PC-3 (cell line): ENCODE measurements around the gene PTAFR. TPM values are rescaled to one million over a fixed set of nuclear protein-coding genes. Genes with fewer than 3 reads are reported as not detected.

ENCODE experiments used
- ATAC-seq: fragments of 200-7000 bp; cut with Tn5 transposase; 2 replicates; pipeline ENCODE4 v1.9.1; 2020; ENCODE audit warnings: mild to moderate bottlenecking, moderate library complexity
- BruUV-seq: library from RNA; stranded (reverse); fragments of 400-500 nt; replicated peaks from 2 replicates; lab custom pipeline; 2021; lab: Mats Ljungman, UMichigan
- CTCF ChIA-PET: fragments of 300-600 bp; sonication (Branson Sonifier 250); formaldehyde crosslinking; loops from one replicate; lab custom pipeline; 2022; ENCODE audit warnings: antibody characterized with exemption; lab: Charles Lee
- POLR2A ChIA-PET: fragments of 300-600 bp; sonication (Branson Sonifier 250); formaldehyde crosslinking; loops from one replicate; lab custom pipeline; 2022; ENCODE audit warnings: antibody characterized with exemption; ENCODE audit not compliant: unreplicated experiment; lab: Charles Lee
- DNase-seq: peaks from one replicate; pipeline ENCODE4 v3.0.0-alpha.2; 2015
- H2AFZ ChIP-seq: fragments of 300-600 bp; sonication (generic); 2 replicates; pipeline ENCODE4 v1.6.0; 2016; ENCODE audit warnings: antibody characterized with exemption, low read length
- H3F3A ChIP-seq: fragments of 300-600 bp; sonication (generic); one replicate; pipeline ENCODE4 v1.6.0; 2017; ENCODE audit warnings: antibody characterized with exemption, low read length, control low read depth, mild to moderate bottlenecking; ENCODE audit not compliant: unreplicated experiment
- H3K27ac ChIP-seq: fragments of 300-600 bp; sonication (generic); 2 replicates; pipeline ENCODE4 v1.5.1; 2016; ENCODE audit warnings: mild to moderate bottlenecking, low read length
- H3K27me3 ChIP-seq: fragments of 300-600 bp; sonication (generic); 2 replicates; pipeline ENCODE4 v1.6.1; 2016; ENCODE audit warnings: low read length, mixed read lengths
- H3K36me3 ChIP-seq: fragments of 300-600 bp; sonication (generic); 2 replicates; pipeline ENCODE4 v1.6.1; 2016; ENCODE audit warnings: low read depth, mixed run types, low read length, mixed read lengths
- H3K4me1 ChIP-seq: fragments of 300-600 bp; sonication (generic); 2 replicates; pipeline ENCODE4 v1.5.1; 2016; ENCODE audit warnings: low read length; ENCODE audit not compliant: insufficient read depth
- H3K4me2 ChIP-seq: fragments of 300-600 bp; sonication (generic); 2 replicates; pipeline ENCODE4 v1.6.0; 2016; ENCODE audit warnings: low read length
- H3K4me3 ChIP-seq: fragments of 300-600 bp; sonication (generic); 2 replicates; pipeline ENCODE4 v1.5.1; 2016; ENCODE audit warnings: mild to moderate bottlenecking, low read length, mixed read lengths
- H3K79me2 ChIP-seq: fragments of 300-600 bp; sonication (generic); 2 replicates; pipeline ENCODE4 v1.6.1; 2017; ENCODE audit warnings: low read length, mixed read lengths
- H3K9ac ChIP-seq: fragments of 300-600 bp; sonication (generic); 2 replicates; pipeline ENCODE4 v1.6.0; 2016; ENCODE audit warnings: mild to moderate bottlenecking, low read length
- H3K9me2 ChIP-seq: fragments of 300-600 bp; sonication (generic); replicated peaks from 2 replicates; pipeline ENCODE4 v1.6.1; 2016; ENCODE audit warnings: mixed run types, low read length, mixed read lengths
- H3K9me3 ChIP-seq: fragments of 300-600 bp; sonication (generic); 2 replicates; pipeline ENCODE4 v1.6.1; 2016; ENCODE audit warnings: low read length, mixed read lengths
- H4K20me1 ChIP-seq: fragments of 300-600 bp; sonication (generic); 2 replicates; pipeline ENCODE4 v1.6.1; 2016; ENCODE audit warnings: low read length, mixed read lengths
- EZH2 ChIP-seq: fragments of 300-600 bp; sonication (generic); IDR thresholded peaks from one replicate; pipeline ENCODE4 v1.6.1; 2017; ENCODE audit warnings: antibody characterized with exemption, mild to moderate bottlenecking, low read length; ENCODE audit not compliant: unreplicated experiment
- EZH2phosphoT487 ChIP-seq: fragments of 300-600 bp; sonication (generic); IDR thresholded peaks from 2 replicates; pipeline ENCODE4 v1.6.1; 2018; ENCODE audit warnings: mild to moderate bottlenecking, antibody characterized with exemption, low read length, borderline replicate concordance
- intact Hi-C: fragments of 100-400 bp; cut with micrococcal nuclease; formaldehyde crosslinking; loops from 2 replicates; pipeline ENCODE4 v1.9.0; 2023
- total RNA-seq: library from RNA; depleted of rRNA; stranded (reverse); fragments of >200 nt; gene quantifications from 2 replicates; pipeline ENCODE4 v1.2.3, GENCODE V29; 2014
- TF ChIP-seq, protein P1 (sequence below): fragments of 300-600 bp; sonication (generic); conservative IDR thresholded peaks from 2 replicates; pipeline ENCODE4 v1.5.1; 2017; ENCODE audit warnings: antibody characterized with exemption, low read depth, mild to moderate bottlenecking, low read length

Gene PTAFR
- total RNA-seq, 1 experiment from 2014 or later: 3.9 TPM

DNA sequence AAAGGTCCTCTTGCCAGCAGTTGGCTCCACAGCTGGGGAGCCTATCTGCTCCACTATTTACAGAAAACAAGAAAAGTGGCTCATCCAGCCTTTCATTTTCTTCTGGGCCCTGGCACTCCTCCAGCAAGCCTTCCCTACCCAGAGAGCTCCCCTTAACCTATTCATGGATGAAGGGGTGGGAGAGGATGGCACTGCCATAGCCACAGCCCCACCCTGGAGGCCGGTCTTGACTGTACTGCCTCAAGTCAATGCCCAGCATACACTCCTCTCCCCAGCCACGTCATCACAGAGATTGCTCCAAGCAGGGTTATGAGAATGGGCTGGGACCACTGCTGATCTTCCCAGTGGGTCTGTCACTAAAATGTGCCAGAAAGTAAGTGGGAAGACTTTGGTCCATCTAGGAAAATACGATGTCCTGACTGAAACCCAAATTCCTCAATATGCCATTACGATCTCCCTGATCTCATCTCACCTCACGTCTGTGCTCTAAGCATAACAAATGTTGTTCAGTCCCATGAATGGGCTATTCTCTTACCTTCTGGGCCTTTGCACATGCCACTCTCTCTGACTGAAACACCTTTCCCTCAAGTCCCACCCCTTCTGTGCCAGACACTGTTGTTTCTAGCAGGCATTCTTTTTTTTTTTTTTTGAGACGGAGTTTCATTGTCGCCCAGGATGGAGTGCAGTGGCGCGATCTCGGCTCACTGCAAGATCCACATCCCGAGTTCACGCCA is 21.4 kb upstream of the PTAFR start:
- no peak for ATAC-seq
- Histone ChIP-seq H3F3A (no peaks in the 10 kb centered on the region), H4K20me1 (no peaks in the 10 kb centered on the region), H3K9me3 (no peaks in the 10 kb centered on the region), H3K27me3 (no peaks in the 10 kb centered on the region), H3K4me1 (peaks cover 11% of the 10 kb centered on the region), H3K27ac (no peak overlapping the region), H3K4me3 (no peak overlapping the region), H3K9ac (no peak overlapping the region), H3K4me2 (no peak overlapping the region), H3K36me3 (peaks cover 25% of the 10 kb centered on the region; the same call in 1 of the 2 replicates), H3K79me2 (no peaks in the 10 kb centered on the region), H3K9me2 (no peaks in the 10 kb centered on the region), H2AFZ (no peak overlapping the region)
- ChIA-PET POLR2A (no interaction called here), CTCF (no interaction called here)
- DNase-seq: no peak
- intact Hi-C loops: no loop called here
- TF ChIP-seq, protein P1, sequence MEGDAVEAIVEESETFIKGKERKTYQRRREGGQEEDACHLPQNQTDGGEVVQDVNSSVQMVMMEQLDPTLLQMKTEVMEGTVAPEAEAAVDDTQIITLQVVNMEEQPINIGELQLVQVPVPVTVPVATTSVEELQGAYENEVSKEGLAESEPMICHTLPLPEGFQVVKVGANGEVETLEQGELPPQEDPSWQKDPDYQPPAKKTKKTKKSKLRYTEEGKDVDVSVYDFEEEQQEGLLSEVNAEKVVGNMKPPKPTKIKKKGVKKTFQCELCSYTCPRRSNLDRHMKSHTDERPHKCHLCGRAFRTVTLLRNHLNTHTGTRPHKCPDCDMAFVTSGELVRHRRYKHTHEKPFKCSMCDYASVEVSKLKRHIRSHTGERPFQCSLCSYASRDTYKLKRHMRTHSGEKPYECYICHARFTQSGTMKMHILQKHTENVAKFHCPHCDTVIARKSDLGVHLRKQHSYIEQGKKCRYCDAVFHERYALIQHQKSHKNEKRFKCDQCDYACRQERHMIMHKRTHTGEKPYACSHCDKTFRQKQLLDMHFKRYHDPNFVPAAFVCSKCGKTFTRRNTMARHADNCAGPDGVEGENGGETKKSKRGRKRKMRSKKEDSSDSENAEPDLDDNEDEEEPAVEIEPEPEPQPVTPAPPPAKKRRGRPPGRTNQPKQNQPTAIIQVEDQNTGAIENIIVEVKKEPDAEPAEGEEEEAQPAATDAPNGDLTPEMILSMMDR: no peak
- TF ChIP-seq EZH2phosphoT487 (no peak), EZH2 (no peak)
- no TSS peak for BruUV-seq

DNA sequence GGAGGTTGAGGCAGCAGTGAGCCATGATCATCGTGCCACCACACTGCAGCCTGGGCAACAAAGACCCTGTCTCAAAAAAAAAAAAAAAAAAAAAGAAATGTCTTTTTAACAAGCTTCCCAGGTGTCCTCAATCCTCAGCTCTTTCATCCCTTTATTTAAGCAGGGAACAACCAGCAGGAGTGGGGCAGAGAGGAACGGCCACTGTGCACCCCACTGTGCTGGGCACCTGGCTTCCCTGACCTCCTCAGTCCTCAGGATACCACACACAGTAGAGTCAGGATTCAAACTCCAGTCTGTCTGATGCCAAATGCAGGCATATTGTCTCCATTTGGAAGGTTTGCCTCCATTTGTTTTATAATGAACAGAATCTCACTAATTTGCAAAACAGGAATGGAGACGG is 19.8 kb upstream of the PTAFR start:
- Histone ChIP-seq H3K27me3 (no peaks in the 10 kb centered on the region), H3K79me2 (no peaks in the 10 kb centered on the region), H4K20me1 (no peaks in the 10 kb centered on the region), H2AFZ (no peak overlapping the region), H3F3A (no peaks in the 10 kb centered on the region), H3K9me3 (no peaks in the 10 kb centered on the region), H3K9ac (no peak overlapping the region), H3K4me3 (no peak overlapping the region), H3K36me3 (peaks cover 23% of the 10 kb centered on the region; the same call in 1 of the 2 replicates), H3K27ac (no peak overlapping the region), H3K9me2 (no peaks in the 10 kb centered on the region), H3K4me1 (peaks cover 11% of the 10 kb centered on the region), H3K4me2 (no peak overlapping the region)
- POLR2A ChIA-PET: no interaction called here
- CTCF ChIA-PET: interaction anchor here (0.5 kb wide), 1 partner anchor 43 kb away, joined by 3 read pairs; no protein-coding TSS in a partner anchor
- no TSS peak for BruUV-seq
- DNase-seq: no peak
- intact Hi-C loops: no loop called here
- ATAC-seq: no peak
- TF ChIP-seq EZH2phosphoT487 (no peak), EZH2 (no peak)
- TF ChIP-seq, protein P1: no peak

DNA sequence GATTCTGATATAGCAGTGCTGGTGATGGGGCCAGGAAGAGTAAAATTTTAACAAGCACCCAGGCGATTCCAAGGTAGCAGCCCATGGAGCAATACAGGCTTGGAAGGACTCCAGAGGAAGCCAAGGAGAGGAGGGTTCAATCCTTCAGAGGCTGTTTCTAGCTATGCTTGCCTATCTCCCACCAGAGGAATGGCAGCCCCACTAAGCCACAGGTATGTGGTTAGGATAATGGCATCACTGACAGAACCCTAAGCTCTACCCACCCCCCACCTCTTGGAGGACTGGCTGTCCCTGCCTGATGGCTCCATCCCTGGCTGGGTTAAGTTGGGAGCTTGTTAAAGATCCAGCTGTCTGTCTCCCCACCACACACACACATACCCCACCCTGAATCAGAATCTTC is 19.3 kb upstream of the PTAFR start:
- Histone ChIP-seq H2AFZ (no peak overlapping the region), H3F3A (no peaks in the 10 kb centered on the region), H3K79me2 (no peaks in the 10 kb centered on the region), H4K20me1 (no peaks in the 10 kb centered on the region), H3K9ac (no peak overlapping the region), H3K27me3 (no peaks in the 10 kb centered on the region), H3K36me3 (peaks cover 17% of the 10 kb centered on the region; the same call in 1 of the 2 replicates), H3K4me3 (no peak overlapping the region), H3K27ac (no peak overlapping the region), H3K4me1 (peaks cover 13% of the 10 kb centered on the region), H3K9me2 (no peaks in the 10 kb centered on the region), H3K4me2 (no peak overlapping the region), H3K9me3 (no peaks in the 10 kb centered on the region)
- intact Hi-C loops: no loop called here
- POLR2A ChIA-PET: interaction anchor here (0.6 kb wide), 1 partner anchor 108 kb away, joined by 3 read pairs; the partner anchor contains the start of gene EYA3
- no TSS peak for BruUV-seq
- DNase-seq: no peak
- TF ChIP-seq EZH2 (no peak), EZH2phosphoT487 (no peak)
- TF ChIP-seq, protein P1: no peak
- CTCF ChIA-PET: no interaction called here
- no peak for ATAC-seq
